Neuronal stem cell (in vitro differentiated cells): ENCODE measurements around the gene OSBPL2.
A peak's percentile ranks its signal among the peaks of the same experiment; 100 is the strongest.

Source experiments
- DNase-seq: peaks from one replicate; pipeline ENCODE4 v3.0.0-alpha.2; 2013; ENCODE audit warnings: low spot score
- H2AFZ ChIP-seq: one replicate; pipeline ENCODE4 v1.6.1; 2013; ENCODE audit warnings: mild to moderate bottlenecking, low read length, inconsistent platforms
- H2AK5ac ChIP-seq: 2 replicates; pipeline ENCODE4 v1.6.1; 2013; ENCODE audit warnings: low read depth, mild to moderate bottlenecking, inconsistent platforms, low read length, moderate library complexity, mixed read lengths
- H2BK120ac ChIP-seq: 2 replicates; pipeline ENCODE4 v1.6.1; 2013; ENCODE audit warnings: low read depth, mild to moderate bottlenecking, inconsistent platforms, low read length, moderate library complexity, mixed read lengths
- H2BK12ac ChIP-seq: one replicate; pipeline ENCODE4 v1.6.1; 2013; ENCODE audit warnings: low read length, inconsistent platforms
- H2BK15ac ChIP-seq: 2 replicates; pipeline ENCODE4 v1.6.1; 2013; ENCODE audit warnings: mild to moderate bottlenecking, low read length, inconsistent platforms, mixed read lengths
- H2BK5ac ChIP-seq: one replicate; pipeline ENCODE4 v1.6.1; 2013; ENCODE audit warnings: inconsistent platforms, mild to moderate bottlenecking, low read length, moderate library complexity
- H3K14ac ChIP-seq: one replicate; pipeline ENCODE4 v1.6.1; 2013; ENCODE audit warnings: low read length, inconsistent platforms
- H3K18ac ChIP-seq: 2 replicates; pipeline ENCODE4 v1.6.1; 2013; ENCODE audit warnings: low read length, inconsistent platforms
- H3K23ac ChIP-seq: 2 replicates; pipeline ENCODE4 v1.6.1; 2013; ENCODE audit warnings: low read depth, mild to moderate bottlenecking, mixed read lengths, low read length, inconsistent platforms; ENCODE audit not compliant: poor library complexity
- H3K27ac ChIP-seq: replicated peaks from 3 replicates; pipeline ENCODE4 v1.5.1; 2013; ENCODE audit warnings: low read length, inconsistent platforms
- H3K27me3 ChIP-seq, 3 experiments: 2 replicates each; pipeline ENCODE4 v1.6.1; 2013; ENCODE audit warnings: low read length in 3 of 3, mild to moderate bottlenecking in 2 of 3, inconsistent platforms in 1 of 3, low read depth in 1 of 3, mixed read lengths in 1 of 3, moderate library complexity in 1 of 3; ENCODE audit not compliant: control insufficient read depth in 3 of 3, insufficient read depth in 3 of 3
- H3K36me3 ChIP-seq, 2 donors: replicated peaks in 1 of 2; 2 replicates each; pipeline ENCODE4 v1.6.1; 2013; ENCODE audit warnings: low read length in 2 of 2; ENCODE audit not compliant: control insufficient read depth in 2 of 2, insufficient read depth in 2 of 2
- H3K4ac ChIP-seq: 2 replicates; pipeline ENCODE4 v1.6.1; 2013; ENCODE audit warnings: inconsistent platforms, mild to moderate bottlenecking, low read length, moderate library complexity
- H3K4me1 ChIP-seq, 2 donors: 1 replicate in 1 of 2; 2 replicates in 1 of 2; pipeline ENCODE4 v1.6.1; 2013; ENCODE audit warnings: low read length in 2 of 2, low read depth in 1 of 2; ENCODE audit not compliant: control insufficient read depth in 2 of 2, insufficient read depth in 1 of 2
- H3K4me2 ChIP-seq: one replicate; pipeline ENCODE4 v1.6.1; 2013; ENCODE audit warnings: mild to moderate bottlenecking, low read length, inconsistent platforms; ENCODE audit not compliant: insufficient read depth, poor library complexity, severe bottlenecking
- H3K4me3 ChIP-seq, 2 donors: 2 replicates each; pipeline ENCODE4 v1.5.1; 2013; ENCODE audit warnings: low read length in 2 of 2, mild to moderate bottlenecking in 2 of 2, inconsistent platforms in 1 of 2, moderate library complexity in 1 of 2
- H3K79me1 ChIP-seq: one replicate; pipeline ENCODE4 v1.6.1; 2013; ENCODE audit warnings: low read depth, mild to moderate bottlenecking, inconsistent platforms, low read length, moderate library complexity
- H3K9ac ChIP-seq: one replicate; pipeline ENCODE4 v1.6.1; 2013; ENCODE audit warnings: mild to moderate bottlenecking, low read depth, low read length, inconsistent platforms; ENCODE audit not compliant: poor library complexity
- H3K9me3 ChIP-seq, 2 donors: replicated peaks in 1 of 2; 2 replicates each; pipeline versions ENCODE3 to v1.6.1; 2013; ENCODE audit warnings: low read length in 2 of 2, mild to moderate bottlenecking in 2 of 2, inconsistent platforms in 1 of 2, low read depth in 1 of 2, mixed read lengths in 1 of 2, moderate library complexity in 1 of 2; ENCODE audit not compliant: control insufficient read depth in 2 of 2, insufficient read depth in 1 of 2
- H4K8ac ChIP-seq: one replicate; pipeline ENCODE4 v1.6.1; 2013; ENCODE audit warnings: low read depth, mild to moderate bottlenecking, inconsistent platforms, low read length, moderate library complexity
- H4K91ac ChIP-seq: one replicate; pipeline ENCODE4 v1.6.1; 2013; ENCODE audit warnings: low read length, low read depth, mild to moderate bottlenecking, inconsistent platforms; ENCODE audit not compliant: poor library complexity
- WGBS, 2 donors: extraction: QIAGEN DNeasy Blood & Tissue Kit; methylation state at CpG; one replicate each; pipeline ENCODE4 v1.1.7; 2013; ENCODE audit warnings: missing lambda C conversion rate in 2 of 2, mixed read lengths in 1 of 2; ENCODE audit not compliant: insufficient read length in 2 of 2, insufficient replicate concordance in 1 of 2; ENCODE audit errors: extremely low coverage in 2 of 2; 5-methylcytosine and 5-hydroxymethylcytosine counted together

OSBPL2 gene

DNA sequence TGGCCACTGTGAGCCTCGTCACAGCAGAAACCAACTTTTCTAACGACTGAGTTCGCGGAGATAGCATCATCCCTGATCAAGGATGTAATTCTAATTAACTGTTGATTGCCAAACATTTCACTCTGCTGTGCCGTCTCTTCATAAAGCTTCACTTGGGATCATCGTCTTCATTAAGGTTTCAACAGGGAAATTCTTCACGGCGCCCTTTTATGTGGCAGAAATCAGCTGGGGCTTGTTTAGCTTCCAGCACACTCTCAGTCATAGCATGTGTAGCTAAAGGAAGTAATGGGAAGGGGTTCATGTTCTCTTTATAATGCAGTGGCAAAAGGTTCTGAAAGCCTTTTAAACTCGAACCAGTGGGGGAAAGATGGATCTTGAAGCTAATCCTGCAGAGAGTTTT lies 55.6 kb downstream of the OSBPL2 start:
- Histone ChIP-seq H2BK15ac (no peak overlapping the region), H2AK5ac (no peak overlapping the region), H2BK5ac (no peak overlapping the region), H3K9me3 (peaks cover 0 to 7% of the 10 kb centered on the region in 2 donors), H3K18ac (no peak overlapping the region), H3K23ac (no peak overlapping the region), H4K91ac (no peak overlapping the region), H3K9ac (no peak overlapping the region), H2BK12ac (no peak overlapping the region), H3K36me3 (peaks cover 32 to 64% of the 10 kb centered on the region in 2 donors), H3K4me1 (no peaks in the 10 kb centered on the region), H2AFZ (no peak overlapping the region), H2BK120ac (no peak overlapping the region), H3K79me1 (peaks cover 2% of the 10 kb centered on the region), H3K4me3 (no peak overlapping the region), H3K14ac (no peak overlapping the region), H3K4me2 (no peak overlapping the region), H3K27me3 (no peaks in the 10 kb centered on the region), H3K27ac (no peak overlapping the region), H4K8ac (no peak overlapping the region), H3K4ac (no peak overlapping the region)
- DNase-seq = no peak
- whole genome bisulfite sequencing, 2 donors = no CpG with 5 or more reads among the region's 9 CpGs

- no peak overlapping the region for H3K4ac ChIP-seq
- H4K8ac ChIP-seq = no peak overlapping the region
- no CpG with 5 or more reads among the region's 17 CpGs for WGBS, 2 donors
- H3K9me3 ChIP-seq = peaks cover 0 to 4% of the 10 kb centered on the region in 2 donors
- H2AFZ ChIP-seq = no peak overlapping the region
- no peak overlapping the region for H3K27ac ChIP-seq
- H3K4me2 ChIP-seq = no peak overlapping the region
- no peak overlapping the region for H2AK5ac ChIP-seq
- no peak overlapping the region for H2BK15ac ChIP-seq
- no peaks in the 10 kb centered on the region for H3K4me1 ChIP-seq
- peaks cover 30 to 58% of the 10 kb centered on the region in 2 donors for H3K36me3 ChIP-seq
- H3K9ac ChIP-seq = no peak overlapping the region
- peaks cover 2% of the 10 kb centered on the region for H3K79me1 ChIP-seq
- H3K23ac ChIP-seq = no peak overlapping the region
- H3K27me3 ChIP-seq = no peaks in the 10 kb centered on the region
- no peak overlapping the region for H2BK120ac ChIP-seq
- no peak for DNase-seq
- H2BK12ac ChIP-seq = no peak overlapping the region
- H2BK5ac ChIP-seq = no peak overlapping the region
- no peak overlapping the region for H3K14ac ChIP-seq
- no peak overlapping the region for H4K91ac ChIP-seq
- no peak overlapping the region for H3K18ac ChIP-seq
- H3K4me3 ChIP-seq = no peak overlapping the region
Observed at GRCh38 chr20:62294516-62294915, 56.2 kb downstream of the OSBPL2 start.

GRCh38 chr20:62296724-62297448 lies 58.6 kb downstream of the OSBPL2 start:
- H4K91ac ChIP-seq = no peak overlapping the region
- no peak overlapping the region for H2AK5ac ChIP-seq
- no peaks in the 10 kb centered on the region for H3K27me3 ChIP-seq
- no peak overlapping the region for H3K14ac ChIP-seq
- H3K36me3 ChIP-seq = peaks cover 24 to 47% of the 10 kb centered on the region in 2 donors
- H3K4me3 ChIP-seq = peak overlapping the region in 1 of 2 donors; percentile 48
- no peaks in the 10 kb centered on the region for H3K4me1 ChIP-seq
- H3K9ac ChIP-seq = peak overlapping the region; percentile 70
- H2AFZ ChIP-seq = no peak overlapping the region
- no peak for DNase-seq
- H3K27ac ChIP-seq = no peak overlapping the region
- H2BK5ac ChIP-seq = peak overlapping the region; percentile 24
- H3K4me2 ChIP-seq = no peak overlapping the region
- peak overlapping the region; percentile 17 for H4K8ac ChIP-seq
- H3K4ac ChIP-seq = no peak overlapping the region
- H3K23ac ChIP-seq = no peak overlapping the region
- H2BK12ac ChIP-seq = no peak overlapping the region
- no peak overlapping the region for H2BK120ac ChIP-seq
- H3K18ac ChIP-seq = peak overlapping the region; percentile 13
- no peak overlapping the region for H2BK15ac ChIP-seq
- WGBS, 2 donors = no CpG with 5 or more reads among the region's 30 CpGs
- peaks cover 2% of the 10 kb centered on the region for H3K79me1 ChIP-seq
- peaks cover 0 to 4% of the 10 kb centered on the region in 2 donors for H3K9me3 ChIP-seq

DNA sequence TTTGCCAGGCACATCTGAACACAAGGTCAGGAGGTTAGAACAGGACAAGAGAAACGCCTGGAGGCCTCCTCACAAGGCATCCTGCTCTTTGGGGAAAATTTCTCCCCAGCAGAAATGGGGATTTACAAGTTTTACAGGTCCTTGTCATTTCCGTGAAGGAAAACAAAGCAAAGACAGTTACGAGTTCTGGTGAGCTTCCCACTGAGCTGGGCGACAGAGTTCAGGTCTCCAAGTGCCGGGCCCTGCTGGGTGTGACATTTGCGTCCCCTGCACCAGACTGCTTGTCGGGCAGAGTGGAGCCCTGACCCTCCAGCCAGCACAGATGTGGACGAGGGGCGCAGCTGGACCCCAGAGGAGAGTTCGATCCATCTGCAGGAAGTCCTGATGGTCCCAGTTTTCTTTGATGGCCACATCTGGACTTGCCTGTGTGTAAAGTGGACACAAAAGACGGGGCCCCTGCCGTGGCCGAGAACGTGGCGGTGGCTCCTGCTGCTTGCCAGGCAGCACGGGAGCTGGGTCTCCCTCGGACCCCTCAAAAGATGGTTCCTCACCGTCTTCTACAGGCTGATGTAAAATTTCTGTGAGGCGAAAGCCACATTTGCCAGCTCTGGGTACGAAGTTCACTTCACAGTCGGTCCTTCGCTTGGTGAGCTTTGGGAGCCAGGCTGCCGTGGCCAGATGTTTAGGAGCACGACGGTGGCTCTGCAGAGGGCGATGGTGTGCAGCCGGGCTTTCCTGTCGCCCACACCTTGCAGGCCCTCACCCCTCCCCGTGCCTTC lies 59.3 kb downstream of the OSBPL2 start:
- DNase-seq = no peak
- H3K4me3 ChIP-seq = no peak overlapping the region
- H2BK15ac ChIP-seq = no peak overlapping the region
- no peak overlapping the region for H3K18ac ChIP-seq
- H2BK12ac ChIP-seq = no peak overlapping the region
- WGBS, 2 donors = no CpG with 5 or more reads among the region's 29 CpGs
- no peaks in the 10 kb centered on the region for H3K9me3 ChIP-seq
- no peak overlapping the region for H4K8ac ChIP-seq
- H3K4me1 ChIP-seq = no peaks in the 10 kb centered on the region
- no peak overlapping the region for H4K91ac ChIP-seq
- H3K4ac ChIP-seq = no peak overlapping the region
- H3K36me3 ChIP-seq = peaks cover 20 to 40% of the 10 kb centered on the region in 2 donors
- no peak overlapping the region for H2AFZ ChIP-seq
- no peak overlapping the region for H3K23ac ChIP-seq
- peak overlapping the region; percentile 32 for H2BK5ac ChIP-seq
- no peaks in the 10 kb centered on the region for H3K27me3 ChIP-seq
- no peak overlapping the region for H3K14ac ChIP-seq
- no peak overlapping the region for H3K27ac ChIP-seq
- H3K4me2 ChIP-seq = no peak overlapping the region
- peaks cover 2% of the 10 kb centered on the region for H3K79me1 ChIP-seq
- peak overlapping the region; percentile 32 for H3K9ac ChIP-seq
- H2AK5ac ChIP-seq = peak overlapping the region; percentile 54
- H2BK120ac ChIP-seq = no peak overlapping the region
